Osteoblast (primary cell): Measurements from ENCODE around the gene FAAP100. TPM values are rescaled to one million over a fixed set of nuclear protein-coding genes. Genes with fewer than 3 reads are reported as not detected.

Experiments used
- DNase-seq: peaks from one replicate; pipeline ENCODE4 v3.0.0; 2011; ENCODE audit warnings: low spot score, mixed read lengths; ENCODE audit not compliant: insufficient read length; ENCODE audit errors: missing footprints
- H2AFZ ChIP-seq: 2 replicates; pipeline ENCODE4 v1.6.0; 2011; ENCODE audit warnings: mild to moderate bottlenecking, low read length
- H3K27ac ChIP-seq: 2 replicates; pipeline ENCODE4 v1.5.1; 2011; ENCODE audit warnings: mild to moderate bottlenecking, low read depth, low read length, moderate library complexity
- H3K27me3 ChIP-seq: 2 replicates; pipeline ENCODE4 v1.6.0; 2012; ENCODE audit warnings: mild to moderate bottlenecking, control low read depth, inconsistent platforms, low read length, moderate library complexity; ENCODE audit not compliant: insufficient read depth
- H3K36me3 ChIP-seq: 2 replicates; pipeline ENCODE4 v1.5.1; 2011; ENCODE audit warnings: mild to moderate bottlenecking, low read length, control low read depth, moderate library complexity; ENCODE audit not compliant: insufficient read depth
- H3K4me1 ChIP-seq: 2 replicates; pipeline ENCODE4 v1.5.1; 2011; ENCODE audit warnings: mild to moderate bottlenecking, low read length, control low read depth, moderate library complexity; ENCODE audit not compliant: insufficient read depth
- H3K4me2 ChIP-seq: 2 replicates; pipeline ENCODE4 v1.6.0; 2011; ENCODE audit warnings: mild to moderate bottlenecking, low read length; ENCODE audit not compliant: insufficient read depth
- H3K4me3 ChIP-seq: fragments of 200-600 bp; sonication (generic); 3 replicates; pipeline ENCODE4 v1.5.1; 2012; ENCODE audit warnings: mild to moderate bottlenecking, low read length, inconsistent platforms; ENCODE audit not compliant: insufficient read depth
- H3K79me2 ChIP-seq: 2 replicates; pipeline ENCODE4 v1.6.0; 2012; ENCODE audit warnings: mild to moderate bottlenecking, low read length, control low read depth, inconsistent platforms; ENCODE audit not compliant: insufficient read depth
- H3K9me3 ChIP-seq: 2 replicates; pipeline ENCODE4 v1.5.1; 2011; ENCODE audit warnings: low read depth, low read length, control low read depth
- H4K20me1 ChIP-seq: 2 replicates; pipeline ENCODE4 v1.6.0; 2012; ENCODE audit warnings: mild to moderate bottlenecking, low read length, control low read depth; ENCODE audit not compliant: insufficient read depth
- total RNA-seq: library from RNA; depleted of rRNA; stranded (reverse); fragments of >200 nt; gene quantifications from 2 replicates; pipeline ENCODE4 v1.2.3, GENCODE V29; 2012
- TF ChIP-seq, protein P1 (sequence below): IDR thresholded peaks from 2 replicates; pipeline ENCODE4 v1.5.1; 2011; ENCODE audit warnings: mild to moderate bottlenecking, low read depth, low read length, moderate library complexity; ENCODE audit errors: extremely low read depth

FAAP100 gene
- total RNA-seq, 1 donor = 44.5 TPM

- no peak for DNase-seq
- Histone ChIP-seq H3K27me3 (no peaks in the 10 kb centered on the region), H3K4me3 (no peak overlapping the region), H3K79me2 (peaks cover 37% of the 10 kb centered on the region), H3K36me3 (peaks cover 76% of the 10 kb centered on the region), H3K9me3 (no peaks in the 10 kb centered on the region), H3K4me2 (no peak overlapping the region), H2AFZ (no peak overlapping the region), H4K20me1 (no peaks in the 10 kb centered on the region), H3K27ac (peak overlapping the region; percentile 76), H3K4me1 (peaks cover 50% of the 10 kb centered on the region)
- TF ChIP-seq, protein P1, sequence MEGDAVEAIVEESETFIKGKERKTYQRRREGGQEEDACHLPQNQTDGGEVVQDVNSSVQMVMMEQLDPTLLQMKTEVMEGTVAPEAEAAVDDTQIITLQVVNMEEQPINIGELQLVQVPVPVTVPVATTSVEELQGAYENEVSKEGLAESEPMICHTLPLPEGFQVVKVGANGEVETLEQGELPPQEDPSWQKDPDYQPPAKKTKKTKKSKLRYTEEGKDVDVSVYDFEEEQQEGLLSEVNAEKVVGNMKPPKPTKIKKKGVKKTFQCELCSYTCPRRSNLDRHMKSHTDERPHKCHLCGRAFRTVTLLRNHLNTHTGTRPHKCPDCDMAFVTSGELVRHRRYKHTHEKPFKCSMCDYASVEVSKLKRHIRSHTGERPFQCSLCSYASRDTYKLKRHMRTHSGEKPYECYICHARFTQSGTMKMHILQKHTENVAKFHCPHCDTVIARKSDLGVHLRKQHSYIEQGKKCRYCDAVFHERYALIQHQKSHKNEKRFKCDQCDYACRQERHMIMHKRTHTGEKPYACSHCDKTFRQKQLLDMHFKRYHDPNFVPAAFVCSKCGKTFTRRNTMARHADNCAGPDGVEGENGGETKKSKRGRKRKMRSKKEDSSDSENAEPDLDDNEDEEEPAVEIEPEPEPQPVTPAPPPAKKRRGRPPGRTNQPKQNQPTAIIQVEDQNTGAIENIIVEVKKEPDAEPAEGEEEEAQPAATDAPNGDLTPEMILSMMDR = no peak
These were observed 16.3 kb upstream of the FAAP100 start for GRCh38 chr17:81568416-81568815.

DNA sequence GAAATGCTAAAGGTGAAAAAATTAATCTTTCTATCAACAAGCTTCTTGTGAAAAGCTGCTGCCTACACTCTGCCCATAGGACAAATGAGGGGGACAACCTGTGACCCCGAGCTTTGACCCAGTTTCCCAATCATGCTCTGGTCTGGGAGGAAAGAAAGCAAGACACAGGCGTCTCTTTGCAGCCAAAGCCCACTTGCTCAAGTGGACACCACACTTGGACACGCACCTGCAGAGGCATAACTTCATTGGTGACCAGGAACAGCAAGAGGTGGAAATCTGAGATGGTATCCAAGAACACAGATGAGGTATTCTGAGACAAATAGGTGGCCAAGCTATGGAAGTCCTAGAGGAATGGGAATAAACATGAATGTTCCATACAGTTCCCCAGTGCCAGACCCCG, 15.0 kb upstream of the FAAP100 start:
- H2AFZ ChIP-seq = no peak overlapping the region
- H3K4me1 ChIP-seq = peaks cover 53% of the 10 kb centered on the region
- H3K79me2 ChIP-seq = peaks cover 29% of the 10 kb centered on the region
- H4K20me1 ChIP-seq = no peaks in the 10 kb centered on the region
- TF ChIP-seq, protein P1 = no peak
- H3K27me3 ChIP-seq = no peaks in the 10 kb centered on the region
- no peak for DNase-seq
- peak overlapping the region; percentile 73 for H3K4me2 ChIP-seq
- H3K4me3 ChIP-seq = peak overlapping the region; percentile 38
- no peaks in the 10 kb centered on the region for H3K9me3 ChIP-seq
- peaks cover 74% of the 10 kb centered on the region for H3K36me3 ChIP-seq
- peak overlapping the region; percentile 76 for H3K27ac ChIP-seq

DNA sequence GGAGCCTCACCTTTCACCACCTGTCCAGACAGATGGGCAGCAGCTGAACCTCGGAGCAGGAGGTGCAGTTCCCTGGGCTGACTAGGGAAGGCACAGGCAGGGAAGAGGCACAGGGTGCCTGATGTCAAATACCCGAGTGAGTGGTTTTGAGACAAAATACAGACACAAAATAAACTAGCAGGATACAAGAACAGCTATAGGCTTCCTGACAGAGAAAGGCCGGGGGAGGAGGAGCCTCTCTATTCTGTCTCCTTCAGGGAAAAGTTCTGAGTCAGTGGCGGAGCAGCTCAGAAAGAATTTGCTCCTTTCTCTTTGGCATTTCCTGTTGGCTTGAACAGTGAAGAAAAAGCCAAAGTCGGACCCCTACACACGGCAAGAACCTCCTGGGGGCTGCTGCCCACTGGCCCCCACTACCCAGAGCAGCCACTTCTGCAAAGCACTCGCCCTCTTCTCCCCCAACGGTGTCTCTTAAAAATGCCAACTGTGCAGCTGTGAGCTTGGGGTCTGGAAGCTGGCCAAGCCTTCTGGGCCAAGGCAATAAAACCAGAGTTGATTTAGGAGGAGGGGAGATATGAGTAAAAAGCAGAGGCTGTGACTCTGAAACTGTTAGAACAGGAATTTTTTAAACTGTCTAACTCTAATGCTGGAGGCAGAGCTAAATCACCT, 14.4 kb upstream of the FAAP100 start:
- H3K27me3 ChIP-seq = no peaks in the 10 kb centered on the region
- peak overlapping the region; percentile 54 for H3K4me3 ChIP-seq
- peaks cover 29% of the 10 kb centered on the region for H3K79me2 ChIP-seq
- H3K36me3 ChIP-seq = peaks cover 73% of the 10 kb centered on the region
- no peaks in the 10 kb centered on the region for H3K9me3 ChIP-seq
- TF ChIP-seq, protein P1 = no peak
- H3K4me1 ChIP-seq = peaks cover 58% of the 10 kb centered on the region
- H3K4me2 ChIP-seq = peak overlapping the region; percentile 73
- DNase-seq = peak; percentile 97
- H4K20me1 ChIP-seq = no peaks in the 10 kb centered on the region
- H2AFZ ChIP-seq = no peak overlapping the region
- H3K27ac ChIP-seq = peak overlapping the region; percentile 76

DNA sequence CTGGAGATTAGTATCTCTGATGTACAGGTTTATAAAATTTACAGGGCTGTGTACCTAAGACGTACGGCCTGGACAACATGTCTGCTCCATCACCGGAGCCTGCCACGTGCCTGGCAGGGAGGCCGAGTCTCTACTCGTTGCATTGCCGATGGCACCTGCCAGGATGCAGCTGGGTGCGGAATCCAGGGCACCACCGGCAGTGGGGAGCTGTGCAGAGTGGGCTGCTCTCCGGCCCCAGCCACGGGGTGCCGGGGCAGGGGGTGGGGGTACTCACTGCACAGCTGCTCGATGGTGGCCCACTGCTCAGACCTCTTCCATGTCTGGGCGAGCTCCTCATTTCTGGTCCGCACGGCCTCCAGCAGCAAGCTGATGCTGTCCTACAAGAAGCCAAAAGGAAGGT, 13.1 kb upstream of the FAAP100 start:
- Histone ChIP-seq H4K20me1 (no peaks in the 10 kb centered on the region), H3K27ac (peak overlapping the region; percentile 76), H3K36me3 (peaks cover 65% of the 10 kb centered on the region), H3K27me3 (no peaks in the 10 kb centered on the region), H3K9me3 (no peaks in the 10 kb centered on the region), H3K79me2 (peaks cover 22% of the 10 kb centered on the region), H2AFZ (no peak overlapping the region), H3K4me2 (no peak overlapping the region), H3K4me3 (no peak overlapping the region), H3K4me1 (peaks cover 71% of the 10 kb centered on the region)
- DNase-seq = no peak
- TF ChIP-seq, protein P1 = no peak
